Osteoblast (primary cell): Measurements from ENCODE around the gene PATZ1. TPM values are rescaled to one million over a fixed set of nuclear protein-coding genes. Genes with fewer than 3 reads are reported as not detected.

ENCODE experiments used
- DNase-seq: peaks from one replicate; pipeline ENCODE4 v3.0.0; 2011; ENCODE audit warnings: low spot score, mixed read lengths; ENCODE audit not compliant: insufficient read length; ENCODE audit errors: missing footprints
- H2AFZ ChIP-seq: 2 replicates; pipeline ENCODE4 v1.6.0; 2011; ENCODE audit warnings: mild to moderate bottlenecking, low read length
- H3K27ac ChIP-seq: 2 replicates; pipeline ENCODE4 v1.5.1; 2011; ENCODE audit warnings: mild to moderate bottlenecking, low read depth, low read length, moderate library complexity
- H3K27me3 ChIP-seq: 2 replicates; pipeline ENCODE4 v1.6.0; 2012; ENCODE audit warnings: mild to moderate bottlenecking, control low read depth, inconsistent platforms, low read length, moderate library complexity; ENCODE audit not compliant: insufficient read depth
- H3K36me3 ChIP-seq: 2 replicates; pipeline ENCODE4 v1.5.1; 2011; ENCODE audit warnings: mild to moderate bottlenecking, low read length, control low read depth, moderate library complexity; ENCODE audit not compliant: insufficient read depth
- H3K4me1 ChIP-seq: 2 replicates; pipeline ENCODE4 v1.5.1; 2011; ENCODE audit warnings: mild to moderate bottlenecking, low read length, control low read depth, moderate library complexity; ENCODE audit not compliant: insufficient read depth
- H3K4me2 ChIP-seq: 2 replicates; pipeline ENCODE4 v1.6.0; 2011; ENCODE audit warnings: mild to moderate bottlenecking, low read length; ENCODE audit not compliant: insufficient read depth
- H3K4me3 ChIP-seq: fragments of 200-600 bp; sonication (generic); 3 replicates; pipeline ENCODE4 v1.5.1; 2012; ENCODE audit warnings: mild to moderate bottlenecking, low read length, inconsistent platforms; ENCODE audit not compliant: insufficient read depth
- H3K79me2 ChIP-seq: 2 replicates; pipeline ENCODE4 v1.6.0; 2012; ENCODE audit warnings: mild to moderate bottlenecking, low read length, control low read depth, inconsistent platforms; ENCODE audit not compliant: insufficient read depth
- H3K9me3 ChIP-seq: 2 replicates; pipeline ENCODE4 v1.5.1; 2011; ENCODE audit warnings: low read depth, low read length, control low read depth
- H4K20me1 ChIP-seq: 2 replicates; pipeline ENCODE4 v1.6.0; 2012; ENCODE audit warnings: mild to moderate bottlenecking, low read length, control low read depth; ENCODE audit not compliant: insufficient read depth
- CTCF ChIP-seq: IDR thresholded peaks from 2 replicates; pipeline ENCODE4 v1.5.1; 2011; ENCODE audit warnings: mild to moderate bottlenecking, low read depth, low read length, moderate library complexity; ENCODE audit errors: extremely low read depth
- total RNA-seq: library from RNA; depleted of rRNA; stranded (reverse); fragments of >200 nt; gene quantifications from 2 replicates; pipeline ENCODE4 v1.2.3, GENCODE V29; 2012

Gene PATZ1
- total RNA-seq, 1 donor: 15.2 TPM

GRCh38 chr22:31346733-31347250, 646 bp upstream of the PATZ1 start:
- no peak overlapping the region for H3K27ac ChIP-seq

GRCh38 chr22:31345331-31346254, 553 bp downstream of the PATZ1 start:
- peaks cover 36% of the 10 kb centered on the region for H4K20me1 ChIP-seq
- TF ChIP-seq CTCF: peak; percentile 48
- DNase-seq: peak; percentile 100

More at GRCh38 chr22:31346733-31347250, 646 bp upstream of the PATZ1 start:
- H2AFZ ChIP-seq: peak overlapping the region; percentile 77
- TF ChIP-seq CTCF: no peak
- H3K4me1 ChIP-seq: peaks cover 18% of the 10 kb centered on the region
- H3K79me2 ChIP-seq: peaks cover 8% of the 10 kb centered on the region
- H3K4me2 ChIP-seq: peak overlapping the region; percentile 83
- H3K4me3 ChIP-seq: peak overlapping the region; percentile 77
- H3K9me3 ChIP-seq: no peaks in the 10 kb centered on the region
- peaks cover 9% of the 10 kb centered on the region for H3K27me3 ChIP-seq
- DNase-seq: peak; percentile 91
- peaks cover 32% of the 10 kb centered on the region for H4K20me1 ChIP-seq
- H3K36me3 ChIP-seq: peaks cover 10% of the 10 kb centered on the region

GRCh38 chr22:31344578-31345330, 1.4 kb downstream of the PATZ1 start:
- Histone ChIP-seq H3K4me3 (peak overlapping the region; percentile 77), H3K9me3 (no peaks in the 10 kb centered on the region), H3K79me2 (peaks cover 8% of the 10 kb centered on the region), H3K27me3 (no peaks in the 10 kb centered on the region), H3K4me2 (peak overlapping the region; percentile 86), H3K27ac (no peak overlapping the region), H4K20me1 (peaks cover 36% of the 10 kb centered on the region), H2AFZ (peak overlapping the region; percentile 29), H3K36me3 (peaks cover 21% of the 10 kb centered on the region), H3K4me1 (peaks cover 18% of the 10 kb centered on the region)
- peak; percentile 60 for DNase-seq
- TF ChIP-seq CTCF: no peak

More at GRCh38 chr22:31345331-31346254, 553 bp downstream of the PATZ1 start:
- peaks cover 5% of the 10 kb centered on the region for H3K27me3 ChIP-seq
- no peak overlapping the region for H3K27ac ChIP-seq
- H3K4me3 ChIP-seq: peak overlapping the region; percentile 77
- peak overlapping the region; percentile 86 for H3K4me2 ChIP-seq
- H3K79me2 ChIP-seq: peaks cover 8% of the 10 kb centered on the region
- peaks cover 18% of the 10 kb centered on the region for H3K4me1 ChIP-seq
- H2AFZ ChIP-seq: peak overlapping the region; percentile 29
- no peaks in the 10 kb centered on the region for H3K9me3 ChIP-seq
- peaks cover 21% of the 10 kb centered on the region for H3K36me3 ChIP-seq
